ENCODE results near the gene RALB. TPM values are rescaled to one million over a fixed set of nuclear protein-coding genes. Genes with fewer than 3 reads are reported as not detected.
"Not testable (repeated sequence)": the region's sequence is repeated elsewhere in the genome, so short reads cannot be mapped to it uniquely, and the experiment has no call there.

The RALB gene
- total RNA-seq, 1 experiment from 2014 or later = 35.8 TPM

GRCh38 chr2:120258196-120258595 lies 5.5 kb downstream of the RALB start:
- no peak overlapping the region for H3K27ac ChIP-seq

GRCh38 chr2:120259939-120260338 lies 7.3 kb downstream of the RALB start:
- H3K27ac ChIP-seq; H3K4me3 ChIP-seq; H3K36me3 ChIP-seq; DNase-seq; H3K4me1 ChIP-seq; H3K9me3 ChIP-seq (replicated peaks); H3K27me3 ChIP-seq: not testable (repeated sequence)

More at GRCh38 chr2:120258196-120258595, 5.5 kb downstream of the RALB start:
- H3K4me3 ChIP-seq = no peak overlapping the region
- no peaks in the 10 kb centered on the region for H3K27me3 ChIP-seq
- no peak for DNase-seq
- H3K9me3 ChIP-seq (replicated peaks) = no peaks in the 10 kb centered on the region
- H3K36me3 ChIP-seq = no peaks in the 10 kb centered on the region
- peaks cover 6% of the 10 kb centered on the region for H3K4me1 ChIP-seq

GRCh38 chr2:120260736-120261135 lies 8.1 kb downstream of the RALB start:
- Histone ChIP-seq H3K4me3 (no peak overlapping the region), H3K27ac (no peak overlapping the region), H3K27me3 (no peaks in the 10 kb centered on the region), H3K4me1 (no peaks in the 10 kb centered on the region), H3K9me3 (replicated peaks) (no peaks in the 10 kb centered on the region), H3K36me3 (no peaks in the 10 kb centered on the region)
- DNase-seq = no peak

GRCh38 chr2:120261387-120262006 lies 8.8 kb downstream of the RALB start:
- no peaks in the 10 kb centered on the region for H3K9me3 ChIP-seq (replicated peaks)
- DNase-seq = no peak
- no peak overlapping the region for H3K27ac ChIP-seq
- no peaks in the 10 kb centered on the region for H3K36me3 ChIP-seq
- no peaks in the 10 kb centered on the region for H3K27me3 ChIP-seq
- no peaks in the 10 kb centered on the region for H3K4me1 ChIP-seq
- no peak overlapping the region for H3K4me3 ChIP-seq

GRCh38 chr2:120262150-120262549 lies 9.5 kb downstream of the RALB start:
- DNase-seq = no peak
- Histone ChIP-seq H3K27ac (no peak overlapping the region), H3K4me3 (no peak overlapping the region)

GRCh38 chr2:120262761-120263428 lies 10.2 kb downstream of the RALB start:
- H3K4me1 ChIP-seq = no peaks in the 10 kb centered on the region
- no peaks in the 10 kb centered on the region for H3K27me3 ChIP-seq
- no peak for DNase-seq
- no peak overlapping the region for H3K4me3 ChIP-seq
- no peaks in the 10 kb centered on the region for H3K36me3 ChIP-seq
- H3K9me3 ChIP-seq (replicated peaks) = no peaks in the 10 kb centered on the region
- no peak overlapping the region for H3K27ac ChIP-seq

More at GRCh38 chr2:120262150-120262549, 9.5 kb downstream of the RALB start:
- no peaks in the 10 kb centered on the region for H3K27me3 ChIP-seq
- no peaks in the 10 kb centered on the region for H3K36me3 ChIP-seq
- no peaks in the 10 kb centered on the region for H3K4me1 ChIP-seq
- H3K9me3 ChIP-seq (replicated peaks) = no peaks in the 10 kb centered on the region

GRCh38 chr2:120265006-120265405 lies 12.4 kb downstream of the RALB start:
- H3K9me3 ChIP-seq (replicated peaks) = no peaks in the 10 kb centered on the region
- H3K27ac ChIP-seq = no peak overlapping the region
- H3K4me1 ChIP-seq = no peaks in the 10 kb centered on the region
- DNase-seq = no peak
- no peaks in the 10 kb centered on the region for H3K27me3 ChIP-seq
- no peaks in the 10 kb centered on the region for H3K36me3 ChIP-seq
- H3K4me3 ChIP-seq = no peak overlapping the region

GRCh38 chr2:120267348-120267747 lies 14.7 kb downstream of the RALB start:
- Histone ChIP-seq H3K4me3 (no peak overlapping the region), H3K9me3 (replicated peaks) (no peaks in the 10 kb centered on the region), H3K27ac (no peak overlapping the region), H3K36me3 (no peaks in the 10 kb centered on the region), H3K4me1 (no peaks in the 10 kb centered on the region), H3K27me3 (no peaks in the 10 kb centered on the region)
- no peak for DNase-seq

- Histone ChIP-seq H3K27ac (no peak overlapping the region), H3K9me3 (replicated peaks) (no peaks in the 10 kb centered on the region), H3K27me3 (no peaks in the 10 kb centered on the region), H3K4me3 (no peak overlapping the region), H3K36me3 (no peaks in the 10 kb centered on the region), H3K4me1 (no peaks in the 10 kb centered on the region)
- no peak for DNase-seq
Observed at GRCh38 chr2:120269076-120269744, 16.6 kb downstream of the RALB start.

- no peak overlapping the region for H3K4me3 ChIP-seq
- no peak overlapping the region for H3K27ac ChIP-seq
- H3K27me3 ChIP-seq = no peaks in the 10 kb centered on the region
- no peaks in the 10 kb centered on the region for H3K36me3 ChIP-seq
- no peak for DNase-seq
- no peaks in the 10 kb centered on the region for H3K4me1 ChIP-seq
- no peaks in the 10 kb centered on the region for H3K9me3 ChIP-seq (replicated peaks)
Observed at GRCh38 chr2:120269816-120270215, 17.2 kb downstream of the RALB start.

- H3K4me3 ChIP-seq = no peak overlapping the region
- no peak overlapping the region for H3K27ac ChIP-seq
- no peak for DNase-seq
- H3K36me3 ChIP-seq = no peaks in the 10 kb centered on the region
- no peaks in the 10 kb centered on the region for H3K27me3 ChIP-seq
- H3K4me1 ChIP-seq = no peaks in the 10 kb centered on the region
- 0 out of 2 replicates have a peak, but pooled peaks cover 4% of the 10 kb centered on the region for H3K9me3 ChIP-seq (replicated peaks)
Observed at GRCh38 chr2:120271711-120272379, 19.2 kb downstream of the RALB start.

GRCh38 chr2:120272763-120273481 lies 20.3 kb downstream of the RALB start:
- Histone ChIP-seq H3K9me3 (replicated peaks) (0 out of 2 replicates have a peak, but pooled peaks cover 4% of the 10 kb centered on the region), H3K27me3 (no peaks in the 10 kb centered on the region), H3K36me3 (no peaks in the 10 kb centered on the region), H3K27ac (no peak overlapping the region), H3K4me1 (no peaks in the 10 kb centered on the region), H3K4me3 (no peak overlapping the region)
- no peak for DNase-seq

- no peaks in the 10 kb centered on the region for H3K27me3 ChIP-seq
- DNase-seq = no peak
- 0 out of 2 replicates have a peak, but pooled peaks cover 2% of the 10 kb centered on the region for H3K36me3 ChIP-seq
- no peak overlapping the region for H3K27ac ChIP-seq
- 0 out of 2 replicates have a peak, but pooled peaks cover 4% of the 10 kb centered on the region for H3K9me3 ChIP-seq (replicated peaks)
- H3K4me3 ChIP-seq = no peak overlapping the region
- no peaks in the 10 kb centered on the region for H3K4me1 ChIP-seq
Observed at GRCh38 chr2:120275617-120276400, 23.2 kb downstream of the RALB start.
